NCI-H510A treated with DMSO at 0.1 percent for 48 hours (cell line): ENCODE results near the gene ZNF345.

Experiments
- DNase-seq: peaks from one replicate; lab custom pipeline; 2025; lab: John Stamatoyannopoulos, UW

ZNF345 gene

DNA sequence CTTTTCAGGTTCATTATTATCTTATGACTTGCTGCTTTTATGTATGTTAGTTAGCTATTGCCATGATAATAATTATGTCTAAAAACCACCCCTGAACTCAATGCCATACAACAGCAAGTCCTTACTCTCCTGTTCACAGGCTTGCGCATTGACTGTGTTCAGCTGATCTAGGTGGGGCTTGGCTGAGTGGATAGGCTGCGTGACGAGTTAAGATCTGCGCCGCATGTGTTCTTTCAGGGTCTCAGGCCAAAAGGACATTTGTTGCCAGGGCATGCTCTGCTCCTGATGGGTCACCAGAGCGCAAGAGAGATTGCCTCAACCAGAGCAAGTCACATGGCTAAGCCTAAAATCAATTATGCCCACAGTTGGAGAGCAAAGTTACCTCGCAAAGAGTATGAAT is 66.3 kb downstream of the ZNF345 start:
- DNase-seq = no peak

DNA sequence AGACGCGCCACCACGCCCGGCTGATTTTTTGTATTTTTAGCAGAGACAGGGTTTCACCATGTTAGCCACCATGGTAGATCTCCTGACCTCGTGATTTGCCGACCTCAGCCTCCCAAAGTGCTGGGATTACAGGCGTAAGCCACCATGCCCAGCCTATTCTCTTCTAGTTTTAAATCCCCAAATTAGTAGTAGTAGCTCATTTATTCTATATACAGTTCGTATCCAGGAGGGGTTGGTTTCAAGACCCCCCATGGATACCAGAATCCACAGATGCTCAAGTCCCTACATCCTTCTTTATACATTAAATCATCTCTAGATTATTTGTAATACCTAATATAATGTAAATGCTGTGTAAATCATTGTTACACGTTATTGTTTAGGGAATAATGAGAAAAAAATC is 67.4 kb downstream of the ZNF345 start:
- no peak for DNase-seq
